Activated naive CD8-positive, alpha-beta T cell (primary cell): ENCODE results near the gene PHKB.
"Not testable (repeated sequence)": the region's sequence is repeated elsewhere in the genome, so short reads cannot be mapped to it uniquely, and the experiment has no call there.

Experiments used
- H3K27ac Mint-ChIP-seq: one replicate; pipeline ENCODE4 v1.8.0; 2021; ENCODE audit warnings: mixed read lengths
- H3K27me3 Mint-ChIP-seq: one replicate; pipeline ENCODE4 v1.8.0; 2021; ENCODE audit warnings: mixed read lengths
- H3K36me3 Mint-ChIP-seq: one replicate; pipeline ENCODE4 v1.8.0; 2021; ENCODE audit warnings: mixed read lengths
- H3K4me1 Mint-ChIP-seq: one replicate; pipeline ENCODE4 v1.8.0; 2021; ENCODE audit warnings: low read depth, mixed read lengths
- H3K4me3 Mint-ChIP-seq: one replicate; pipeline ENCODE4 v1.8.0; 2021; ENCODE audit warnings: mild to moderate bottlenecking, mixed read lengths
- H3K9me3 Mint-ChIP-seq: one replicate; pipeline ENCODE4 v1.8.0; 2021; ENCODE audit warnings: low read depth, mixed read lengths

PHKB gene

GRCh38 chr16:47511882-47512281 lies 50.8 kb downstream of the PHKB start:
- Mint-ChIP-seq H3K9me3 (no peaks in the 10 kb centered on the region), H3K4me3 (no peak overlapping the region), H3K27ac (no peak overlapping the region), H3K4me1 (peaks cover 3% of the 10 kb centered on the region), H3K27me3 (no peaks in the 10 kb centered on the region), H3K36me3 (peaks cover 19% of the 10 kb centered on the region)

GRCh38 chr16:47519037-47519436 lies 57.9 kb downstream of the PHKB start:
- no peaks in the 10 kb centered on the region for H3K9me3 Mint-ChIP-seq
- H3K27me3 Mint-ChIP-seq, result no peaks in the 10 kb centered on the region
- no peak overlapping the region for H3K4me3 Mint-ChIP-seq
- H3K36me3 Mint-ChIP-seq, result peaks cover 17% of the 10 kb centered on the region
- H3K27ac Mint-ChIP-seq, result no peak overlapping the region
- peaks cover 13% of the 10 kb centered on the region for H3K4me1 Mint-ChIP-seq

- peaks cover 13% of the 10 kb centered on the region for H3K4me1 Mint-ChIP-seq
- peaks cover 17% of the 10 kb centered on the region for H3K36me3 Mint-ChIP-seq
- no peaks in the 10 kb centered on the region for H3K27me3 Mint-ChIP-seq
- H3K9me3 Mint-ChIP-seq, result no peaks in the 10 kb centered on the region
- H3K4me3 Mint-ChIP-seq, result no peak overlapping the region
- no peak overlapping the region for H3K27ac Mint-ChIP-seq
Measured at GRCh38 chr16:47519546-47519945, 58.4 kb downstream of the PHKB start.

- Mint-ChIP-seq H3K36me3 (peaks cover 13% of the 10 kb centered on the region), H3K4me3 (no peak overlapping the region), H3K4me1 (peaks cover 13% of the 10 kb centered on the region), H3K9me3 (no peaks in the 10 kb centered on the region), H3K27me3 (no peaks in the 10 kb centered on the region), H3K27ac (no peak overlapping the region)
Measured at GRCh38 chr16:47519996-47520679, 59.0 kb downstream of the PHKB start.

GRCh38 chr16:47523342-47524006 lies 62.3 kb downstream of the PHKB start:
- peaks cover 13% of the 10 kb centered on the region for H3K4me1 Mint-ChIP-seq
- H3K4me3 Mint-ChIP-seq, result no peak overlapping the region
- H3K27ac Mint-ChIP-seq, result no peak overlapping the region
- H3K27me3 Mint-ChIP-seq, result no peaks in the 10 kb centered on the region
- no peaks in the 10 kb centered on the region for H3K9me3 Mint-ChIP-seq
- peaks cover 6% of the 10 kb centered on the region for H3K36me3 Mint-ChIP-seq

GRCh38 chr16:47524007-47524405 lies 62.9 kb downstream of the PHKB start:
- Mint-ChIP-seq H3K27ac (no peak overlapping the region), H3K4me1 (peaks cover 12% of the 10 kb centered on the region), H3K27me3 (no peaks in the 10 kb centered on the region), H3K4me3 (no peak overlapping the region), H3K36me3 (peaks cover 6% of the 10 kb centered on the region), H3K9me3 (no peaks in the 10 kb centered on the region)

- no peaks in the 10 kb centered on the region for H3K27me3 Mint-ChIP-seq
- no peak overlapping the region for H3K4me3 Mint-ChIP-seq
- no peak overlapping the region for H3K27ac Mint-ChIP-seq
- H3K36me3 Mint-ChIP-seq, result peaks cover 7% of the 10 kb centered on the region
- peaks cover 1% of the 10 kb centered on the region for H3K4me1 Mint-ChIP-seq
- H3K9me3 Mint-ChIP-seq, result no peaks in the 10 kb centered on the region
Measured at GRCh38 chr16:47528431-47528830, 67.3 kb downstream of the PHKB start.

- Mint-ChIP-seq H3K9me3 (peaks cover 8% of the 10 kb centered on the region), H3K4me3 (no peak overlapping the region), H3K27ac (no peak overlapping the region), H3K4me1 (peaks cover 7% of the 10 kb centered on the region), H3K36me3 (peaks cover 26% of the 10 kb centered on the region), H3K27me3 (no peaks in the 10 kb centered on the region)
Measured at GRCh38 chr16:47533744-47534292, 72.7 kb downstream of the PHKB start.

GRCh38 chr16:47538472-47538871 lies 77.3 kb downstream of the PHKB start:
- peaks cover 8% of the 10 kb centered on the region for H3K9me3 Mint-ChIP-seq
- no peak overlapping the region for H3K27ac Mint-ChIP-seq
- H3K27me3 Mint-ChIP-seq, result no peaks in the 10 kb centered on the region
- peaks cover 43% of the 10 kb centered on the region for H3K36me3 Mint-ChIP-seq
- no peak overlapping the region for H3K4me3 Mint-ChIP-seq
- peaks cover 7% of the 10 kb centered on the region for H3K4me1 Mint-ChIP-seq

GRCh38 chr16:47539707-47540670 lies 78.9 kb downstream of the PHKB start:
- H3K4me3 Mint-ChIP-seq, H3K4me1 Mint-ChIP-seq, H3K27ac Mint-ChIP-seq, H3K27me3 Mint-ChIP-seq: not testable (repeated sequence)
- Mint-ChIP-seq H3K36me3 (peaks cover 47% of the 10 kb centered on the region), H3K9me3 (peaks cover 12% of the 10 kb centered on the region)

GRCh38 chr16:47541135-47541534 lies 80.0 kb downstream of the PHKB start:
- H3K4me1 Mint-ChIP-seq, result not testable (repeated sequence)
- H3K9me3 Mint-ChIP-seq, result peaks cover 12% of the 10 kb centered on the region

GRCh38 chr16:47544255-47544654 lies 83.1 kb downstream of the PHKB start:
- peaks cover 53% of the 10 kb centered on the region for H3K36me3 Mint-ChIP-seq
- H3K4me3 Mint-ChIP-seq, H3K4me1 Mint-ChIP-seq, H3K9me3 Mint-ChIP-seq, H3K27ac Mint-ChIP-seq, H3K27me3 Mint-ChIP-seq: not testable (repeated sequence)

More at GRCh38 chr16:47541135-47541534, 80.0 kb downstream of the PHKB start:
- H3K4me3 Mint-ChIP-seq, H3K27ac Mint-ChIP-seq, H3K27me3 Mint-ChIP-seq: not testable (repeated sequence)
- H3K36me3 Mint-ChIP-seq, result peaks cover 56% of the 10 kb centered on the region

- H3K4me1 Mint-ChIP-seq, H3K27ac Mint-ChIP-seq, H3K4me3 Mint-ChIP-seq, H3K27me3 Mint-ChIP-seq: not testable (repeated sequence)
- H3K36me3 Mint-ChIP-seq, result peaks cover 69% of the 10 kb centered on the region
- H3K9me3 Mint-ChIP-seq, result peaks cover 32% of the 10 kb centered on the region
Measured at GRCh38 chr16:47551185-47551584, 90.1 kb downstream of the PHKB start.

GRCh38 chr16:47551767-47552166 lies 90.6 kb downstream of the PHKB start:
- H3K27me3 Mint-ChIP-seq, H3K4me3 Mint-ChIP-seq, H3K27ac Mint-ChIP-seq, H3K4me1 Mint-ChIP-seq: not testable (repeated sequence)
- Mint-ChIP-seq H3K36me3 (peaks cover 68% of the 10 kb centered on the region), H3K9me3 (peaks cover 32% of the 10 kb centered on the region)
